Measurements from ENCODE around the gene DSG4.

The DSG4 gene

DNA sequence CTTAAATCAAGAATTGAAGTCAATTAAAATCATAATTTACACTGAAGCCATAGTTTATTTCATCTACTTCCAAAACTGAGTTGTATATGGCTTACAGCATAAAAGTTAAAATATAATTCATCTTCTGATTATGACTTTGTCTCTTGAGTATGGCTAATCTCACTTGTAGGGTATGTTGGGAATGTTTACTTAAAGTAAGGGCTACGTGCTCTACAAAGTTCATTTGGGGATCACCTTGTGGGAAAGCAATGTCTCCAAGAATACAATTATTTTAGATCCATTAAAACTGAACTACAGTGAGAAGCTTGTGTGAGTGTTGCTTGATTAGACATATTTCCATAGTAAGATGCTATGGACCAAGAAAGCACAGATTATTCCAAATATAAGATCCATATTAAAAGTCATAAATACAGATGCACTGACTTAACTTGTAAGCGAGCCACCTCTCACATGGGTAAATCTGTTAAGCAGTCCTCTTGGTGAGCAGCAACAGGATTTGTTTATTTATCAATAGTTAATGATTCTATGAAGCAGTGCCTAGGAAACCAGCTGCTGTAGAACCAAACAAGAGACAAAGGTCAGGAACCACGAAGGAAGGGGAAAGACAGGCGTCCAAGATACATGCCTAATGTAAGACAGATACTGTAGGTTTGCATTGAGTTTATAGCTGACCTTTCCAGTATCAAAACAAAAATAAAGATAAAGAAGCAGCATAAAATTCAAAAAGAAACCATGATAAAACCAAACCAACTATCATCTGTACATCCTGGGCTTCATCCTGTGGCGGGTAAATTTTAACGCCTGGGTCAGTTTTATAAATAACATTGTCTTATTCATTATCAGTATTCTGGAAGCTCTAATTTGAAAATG lies 24.8 kb downstream of the DSG4 start:
- Histone ChIP-seq H3K4me3 (ENCODE audit: low read depth, low read length) (no peak overlapping the region), H3K27me3 (ENCODE audit: insufficient read depth, low read depth, severe bottlenecking) (no peaks in the 10 kb centered on the region), H3K9me3 (ENCODE audit: severe bottlenecking) (no peaks in the 10 kb centered on the region), H3K36me3 (no peaks in the 10 kb centered on the region), H3K27ac (no peak overlapping the region)
- no peak for TF ChIP-seq CTCF (IDR thresholded peaks at IDR 0.05; ENCODE audit: low read depth, low read length)
- no peak for DNase-seq

- no peaks in the 10 kb centered on the region for H3K27me3 ChIP-seq (ENCODE audit: insufficient read depth, low read depth, severe bottlenecking)
- DNase-seq: no peak
- H3K27ac ChIP-seq: no peak overlapping the region
- no peaks in the 10 kb centered on the region for H3K9me3 ChIP-seq (ENCODE audit: severe bottlenecking)
- no peaks in the 10 kb centered on the region for H3K36me3 ChIP-seq
- H3K4me3 ChIP-seq (ENCODE audit: low read depth, low read length): no peak overlapping the region
- no peak for TF ChIP-seq CTCF (IDR thresholded peaks at IDR 0.05; ENCODE audit: low read depth, low read length)
These were observed 25.4 kb downstream of the DSG4 start for GRCh38 chr18:31402026-31402373.

DNA sequence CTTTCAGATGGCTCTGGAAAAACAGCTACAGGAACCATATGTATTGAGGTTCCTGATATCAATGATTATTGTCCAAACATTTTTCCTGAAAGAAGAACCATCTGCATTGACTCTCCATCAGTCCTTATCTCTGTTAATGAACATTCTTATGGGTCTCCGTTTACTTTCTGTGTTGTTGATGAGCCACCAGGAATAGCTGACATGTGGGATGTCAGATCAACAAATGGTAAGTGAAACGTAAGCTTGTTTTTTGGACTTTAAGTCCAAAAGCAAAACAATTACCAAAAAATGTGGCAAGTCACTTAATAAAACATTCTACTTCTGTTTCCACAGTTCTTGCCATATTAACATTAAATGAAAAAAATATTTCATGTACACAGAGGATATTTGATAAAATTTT lies 26.8 kb downstream of the DSG4 start:
- Histone ChIP-seq H3K27me3 (ENCODE audit: insufficient read depth, low read depth, severe bottlenecking) (no peaks in the 10 kb centered on the region), H3K4me3 (ENCODE audit: low read depth, low read length) (no peak overlapping the region), H3K27ac (no peak overlapping the region), H3K9me3 (ENCODE audit: severe bottlenecking) (no peaks in the 10 kb centered on the region), H3K36me3 (no peaks in the 10 kb centered on the region)
- no peak for DNase-seq
- TF ChIP-seq CTCF (IDR thresholded peaks at IDR 0.05; ENCODE audit: low read depth, low read length): no peak

DNA sequence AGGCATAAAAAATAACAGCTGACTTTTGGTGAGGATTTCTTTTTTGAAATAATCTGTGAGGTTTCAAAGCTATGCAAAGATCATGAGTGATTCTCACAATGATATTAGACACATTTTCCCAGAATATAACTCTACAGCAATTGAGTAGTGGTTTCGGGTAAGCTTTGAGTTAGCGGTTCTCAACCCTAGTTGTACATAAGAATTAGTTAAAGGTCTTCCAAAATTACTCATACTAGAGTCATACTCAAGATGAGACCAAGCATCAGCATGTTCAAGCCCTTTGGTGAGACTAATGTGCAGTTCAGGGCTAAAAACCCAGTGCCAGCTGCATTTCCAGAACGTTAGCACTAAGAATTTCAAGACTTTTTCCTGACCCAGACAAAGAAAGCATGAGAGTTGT lies 31.1 kb downstream of the DSG4 start:
- DNase-seq: no peak
- no peak overlapping the region for H3K4me3 ChIP-seq (ENCODE audit: low read depth, low read length)
- no peaks in the 10 kb centered on the region for H3K9me3 ChIP-seq (ENCODE audit: severe bottlenecking)
- no peak overlapping the region for H3K27ac ChIP-seq
- H3K36me3 ChIP-seq: no peaks in the 10 kb centered on the region
- no peaks in the 10 kb centered on the region for H3K27me3 ChIP-seq (ENCODE audit: insufficient read depth, low read depth, severe bottlenecking)
- TF ChIP-seq CTCF (IDR thresholded peaks at IDR 0.05; ENCODE audit: low read depth, low read length): no peak

GRCh38 chr18:31409276-31409675 lies 32.7 kb downstream of the DSG4 start:
- DNase-seq: no peak
- Histone ChIP-seq H3K36me3 (no peaks in the 10 kb centered on the region), H3K9me3 (ENCODE audit: severe bottlenecking) (no peaks in the 10 kb centered on the region), H3K27ac (no peak overlapping the region), H3K4me3 (ENCODE audit: low read depth, low read length) (no peak overlapping the region), H3K27me3 (ENCODE audit: insufficient read depth, low read depth, severe bottlenecking) (no peaks in the 10 kb centered on the region)
- TF ChIP-seq CTCF (IDR thresholded peaks at IDR 0.05; ENCODE audit: low read depth, low read length): no peak
